SK-N-SH (cell line): Measurements from ENCODE around the gene CACNA1H. TPM values are rescaled to one million over a fixed set of nuclear protein-coding genes. Genes with fewer than 3 reads are reported as not detected.
"Not testable (repeated sequence)": the region's sequence is repeated elsewhere in the genome, so short reads cannot be mapped to it uniquely, and the experiment has no call there.

ENCODE experiments used
- CTCF ChIA-PET: fragments of 300-600, 350-600 bp; formaldehyde crosslinking; extraction: SDS; loops from one replicate; lab custom pipeline; 2021; lab: Yijun Ruan, JAX
- POLR2A ChIA-PET: fragments of 350-600 bp; sonication (Branson Sonifier 250); formaldehyde crosslinking; extraction: SDS; loops from one replicate; lab custom pipeline; 2020; ENCODE audit warnings: antibody characterized with exemption, inconsistent platforms; lab: Yijun Ruan, JAX
- DNase-seq: peaks from one replicate; pipeline ENCODE4 v3.0.0; 2012
- H2AFZ ChIP-seq: fragments of 200-600 bp; sonication (generic); 2 replicates; pipeline ENCODE4 v1.8.1; 2016; ENCODE audit warnings: antibody characterized with exemption, mild to moderate bottlenecking, low read depth
- H3F3A ChIP-seq: fragments of 200-600 bp; sonication (generic); replicated peaks from 2 replicates; pipeline ENCODE3; 2016; ENCODE audit warnings: antibody characterized with exemption, mild to moderate bottlenecking; ENCODE audit not compliant: insufficient read depth
- H3K27ac ChIP-seq, 2 experiments: fragments of 200-500 bp in 1 of 2; fragments of 200-600 bp in 1 of 2; sonication (Bioruptor generic) in 1 of 2; sonication (generic), shearing (Covaris generic) in 1 of 2; 2 replicates each; pipeline versions ENCODE4 v1.5.1 to v1.6.1; 2014 to 2016; ENCODE audit warnings: low read depth in 2 of 2, inconsistent platforms in 1 of 2, low read length in 1 of 2, mild to moderate bottlenecking in 1 of 2, mixed read lengths in 1 of 2
- H3K27me3 ChIP-seq: fragments of 200-600 bp; sonication (generic), shearing (Covaris generic); 2 replicates; pipeline ENCODE4 v1.6.1; 2016; ENCODE audit warnings: mixed run types; ENCODE audit not compliant: insufficient read depth
- H3K36me3 ChIP-seq, 2 experiments: fragments of 200-500 bp in 1 of 2; fragments of 200-600 bp in 1 of 2; sonication (Bioruptor generic) in 1 of 2; sonication (generic) in 1 of 2; replicated peaks in 1 of 2; 2 replicates each; pipeline versions ENCODE3 to v1.5.1; 2014 to 2016; ENCODE audit warnings: low read length in 1 of 2, mild to moderate bottlenecking in 1 of 2; ENCODE audit not compliant: insufficient read depth in 2 of 2, control insufficient read depth in 1 of 2
- H3K4me1 ChIP-seq, 2 experiments: fragments of 200-500 bp in 1 of 2; fragments of 200-600 bp in 1 of 2; sonication (Bioruptor generic) in 1 of 2; sonication (generic), shearing (Covaris generic) in 1 of 2; 2 replicates each; pipeline versions ENCODE4 v1.5.1 to v1.6.1; 2014 to 2016; ENCODE audit warnings: low read depth in 1 of 2, low read length in 1 of 2, mixed run types in 1 of 2; ENCODE audit not compliant: insufficient read depth in 2 of 2, control insufficient read depth in 1 of 2
- H3K4me2 ChIP-seq: fragments of 200-600 bp; sonication (generic), shearing (Covaris generic); 2 replicates; pipeline ENCODE4 v1.6.1; 2017; ENCODE audit warnings: mixed run types
- H3K4me3 ChIP-seq, 2 experiments: fragments of 200-500 bp in 1 of 2; fragments of 200-600 bp in 1 of 2; sonication (Bioruptor generic) in 1 of 2; sonication (generic), shearing (Covaris generic) in 1 of 2; 2 replicates each; pipeline versions ENCODE4 v1.5.1 to v1.8.1; 2014 to 2016; ENCODE audit warnings: low read depth in 2 of 2, inconsistent platforms in 1 of 2, low read length in 1 of 2, mild to moderate bottlenecking in 1 of 2, mixed read lengths in 1 of 2, moderate library complexity in 1 of 2
- H3K79me2 ChIP-seq: fragments of 200-600 bp; sonication (generic); 2 replicates; pipeline ENCODE4 v1.8.1; 2017; ENCODE audit warnings: mild to moderate bottlenecking; ENCODE audit not compliant: insufficient read depth
- H3K9ac ChIP-seq: fragments of 200-600 bp; sonication (generic); 2 replicates; pipeline ENCODE4 v1.6.1; 2017; ENCODE audit warnings: mixed run types
- H3K9me2 ChIP-seq: fragments of 200-600 bp; sonication (generic); 2 replicates; pipeline ENCODE4 v1.6.1; 2017; ENCODE audit warnings: mixed run types
- H3K9me3 ChIP-seq: fragments of 200-600 bp; sonication (generic); 2 replicates; pipeline ENCODE4 v1.6.1; 2017; ENCODE audit warnings: mixed run types, mild to moderate bottlenecking, moderate library complexity
- H4K20me1 ChIP-seq: fragments of 200-600 bp; sonication (generic); 2 replicates; pipeline ENCODE4 v1.6.1; 2017; ENCODE audit warnings: mild to moderate bottlenecking, mixed run types; ENCODE audit not compliant: insufficient read depth
- ELF1 ChIP-seq: IDR thresholded peaks from 2 replicates; pipeline ENCODE4 v1.4.0; 2012
- FOSL2 ChIP-seq: IDR thresholded peaks from 2 replicates; pipeline ENCODE4 v1.4.0; 2012; ENCODE audit warnings: low read depth, mild to moderate bottlenecking, moderate library complexity, borderline replicate concordance
- FOXJ3 ChIP-seq: sonication (generic); formaldehyde crosslinking; IDR thresholded peaks from 2 replicates; pipeline ENCODE4 v1.5.1; 2020; ENCODE audit warnings: mild to moderate bottlenecking, missing genetic modification reagents
- FOXM1 ChIP-seq: IDR thresholded peaks from 2 replicates; pipeline ENCODE4 v1.4.0; 2012; ENCODE audit warnings: low read depth, mild to moderate bottlenecking
- MEF2A ChIP-seq: IDR thresholded peaks from 2 replicates; pipeline ENCODE4 v1.4.0; 2012; ENCODE audit warnings: low read depth, borderline replicate concordance
- RCOR1 ChIP-seq: fragments of 150-350 bp; IDR thresholded peaks from 2 replicates; pipeline ENCODE4 v1.6.1; 2017; ENCODE audit warnings: antibody characterized with exemption, low read length
- SIN3A ChIP-seq: IDR thresholded peaks from 2 replicates; pipeline ENCODE4 v1.6.1; 2012; ENCODE audit warnings: low read depth, mild to moderate bottlenecking, low read length, moderate library complexity, borderline replicate concordance
- SMC3 ChIP-seq: IDR thresholded peaks from 2 replicates; pipeline ENCODE4 v1.6.1; 2012; ENCODE audit warnings: low read depth, low read length, improper control_type of control experiment
- TAF1 ChIP-seq: IDR thresholded peaks from 2 replicates; pipeline ENCODE4 v1.6.1; 2012; ENCODE audit warnings: low read depth, mild to moderate bottlenecking, low read length, moderate library complexity, borderline replicate concordance
- TCF12 ChIP-seq: IDR thresholded peaks from 2 replicates; pipeline ENCODE4 v1.4.0; 2012
- TEAD4 ChIP-seq: IDR thresholded peaks from 2 replicates; pipeline ENCODE4 v1.4.0; 2012; ENCODE audit warnings: mild to moderate bottlenecking, borderline replicate concordance; ENCODE audit not compliant: insufficient read depth
- YY1 ChIP-seq: IDR thresholded peaks from 2 replicates; pipeline ENCODE4 v1.4.0; 2012; ENCODE audit warnings: low read depth, mild to moderate bottlenecking
- WGBS: methylation state at CpG from one replicate; pipeline ENCODE4 v1.1.6; 2017; ENCODE audit warnings: low lambda C conversion rate; 5-methylcytosine and 5-hydroxymethylcytosine counted together
- polyA plus RNA-seq, 3 experiments: library from polyadenylated mRNA; depleted of rRNA; stranded (reverse); fragments of >200 nt; gene quantifications; 2 replicates each; pipeline ENCODE4 v1.2.3, GENCODE V29; 2012
- TF ChIP-seq, protein P1 (sequence below): IDR thresholded peaks from 2 replicates; pipeline ENCODE4 v1.4.0; 2012; ENCODE audit warnings: low read depth, borderline replicate concordance

The CACNA1H gene
- polyA plus RNA-seq, 1 of the 3 experiments (the other 2 are of a cell fraction) = not detected

DNA sequence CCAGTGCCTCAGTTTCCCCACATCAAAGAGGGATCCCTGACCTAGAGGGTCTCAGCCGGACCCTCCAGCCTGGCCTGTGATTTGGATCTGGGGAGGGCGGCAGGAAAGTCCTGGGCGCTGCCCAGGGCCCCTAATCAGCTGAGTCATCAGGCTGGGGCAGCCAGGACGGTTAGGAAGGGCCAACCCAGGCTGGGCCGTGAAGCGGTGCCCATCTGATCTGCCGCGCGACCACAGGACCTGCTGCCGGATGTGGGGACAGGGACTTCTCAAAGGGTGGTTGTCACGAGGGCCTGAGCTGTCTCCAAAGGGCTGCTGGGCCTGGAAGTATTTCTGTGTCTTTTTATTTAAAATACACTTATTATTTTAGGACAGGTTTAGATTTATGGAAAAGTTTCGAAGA lies 92.0 kb downstream of the CACNA1H start:
- no peak for DNase-seq
- H3K4me2 ChIP-seq = no peak overlapping the region
- no peaks in the 10 kb centered on the region for H3K9me2 ChIP-seq
- no peak overlapping the region for H2AFZ ChIP-seq
- no peaks in the 10 kb centered on the region for H3K9me3 ChIP-seq
- ChIA-PET POLR2A (no interaction called here), CTCF (no interaction called here)
- peaks cover 3% of the 10 kb centered on the region; the same call in 1 of the 2 replicates for H4K20me1 ChIP-seq
- 0 out of 2 replicates have a peak, but pooled peaks have one; percentile 8 for TF ChIP-seq FOSL2
- TF ChIP-seq SMC3 = no peak
- no peaks in the 10 kb centered on the region for H3K4me1 ChIP-seq
- H3K27ac ChIP-seq = no peak overlapping the region
- WGBS = 27% methylated on average over 9 of the region's 12 CpGs
- H3K27me3 ChIP-seq = peaks cover 34% of the 10 kb centered on the region; the same call in 1 of the 2 replicates
- H3K4me3 ChIP-seq = no peak overlapping the region
- H3K79me2 ChIP-seq = no peaks in the 10 kb centered on the region
- no peaks in the 10 kb centered on the region for H3K36me3 ChIP-seq
- peaks cover 11% of the 10 kb centered on the region for H3F3A ChIP-seq
- no peak overlapping the region for H3K9ac ChIP-seq

DNA sequence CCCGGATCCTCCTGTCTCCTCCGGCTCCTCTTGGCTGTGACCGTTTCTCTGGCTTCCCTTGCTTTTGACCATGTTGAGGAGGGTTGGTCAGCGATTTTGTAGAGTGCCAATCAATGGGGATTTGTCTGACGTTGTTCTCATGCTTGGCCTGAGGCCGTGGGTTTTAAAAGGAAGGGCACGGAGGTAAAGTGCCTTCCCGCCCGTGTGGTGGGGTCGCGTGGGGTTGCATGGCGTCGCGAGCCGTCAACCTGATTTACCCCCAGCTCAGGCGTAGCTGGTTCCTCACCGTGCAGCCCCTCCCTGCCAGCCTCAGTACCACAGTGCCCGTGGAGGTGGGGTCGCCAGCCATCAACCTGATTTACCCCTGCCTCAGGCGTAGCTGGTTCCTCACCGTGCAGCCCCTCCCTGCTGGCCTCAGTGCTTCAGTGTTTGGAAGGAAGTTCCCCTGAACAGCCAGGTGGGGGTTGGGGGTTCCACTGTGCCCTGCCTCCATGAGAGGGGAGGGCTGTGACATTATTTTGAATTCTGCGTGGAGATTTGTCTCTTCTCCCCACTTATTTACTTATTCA lies 92.6 kb downstream of the CACNA1H start:
- Histone ChIP-seq H3K79me2 (no peaks in the 10 kb centered on the region), H3K9ac (no peak overlapping the region), H3K9me2 (no peaks in the 10 kb centered on the region), H3K4me3 (no peak overlapping the region), H3K4me2 (no peak overlapping the region), H3K4me1 (no peaks in the 10 kb centered on the region), H3K27me3 (peaks cover 35% of the 10 kb centered on the region; the same call in 1 of the 2 replicates), H3K9me3 (no peaks in the 10 kb centered on the region), H4K20me1 (peaks cover 3% of the 10 kb centered on the region; the same call in 1 of the 2 replicates), H2AFZ (no peak overlapping the region), H3K36me3 (no peaks in the 10 kb centered on the region), H3K27ac (no peak overlapping the region), H3F3A (peaks cover 11% of the 10 kb centered on the region)
- POLR2A ChIA-PET = no interaction called here
- no peak for DNase-seq
- TF ChIP-seq ELF1 (no peak), YY1 (no peak), MEF2A (no peak), SIN3A (no peak), TAF1 (no peak), TEAD4 (no peak), FOXM1 (no peak), RCOR1 (no peak), TCF12 (no peak), FOXJ3 (CRISPR knock-in tag) (no peak)
- TF ChIP-seq, protein P1, sequence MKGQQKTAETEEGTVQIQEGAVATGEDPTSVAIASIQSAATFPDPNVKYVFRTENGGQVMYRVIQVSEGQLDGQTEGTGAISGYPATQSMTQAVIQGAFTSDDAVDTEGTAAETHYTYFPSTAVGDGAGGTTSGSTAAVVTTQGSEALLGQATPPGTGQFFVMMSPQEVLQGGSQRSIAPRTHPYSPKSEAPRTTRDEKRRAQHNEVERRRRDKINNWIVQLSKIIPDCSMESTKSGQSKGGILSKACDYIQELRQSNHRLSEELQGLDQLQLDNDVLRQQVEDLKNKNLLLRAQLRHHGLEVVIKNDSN = no peak
- CTCF ChIA-PET = interaction anchor here (1.3 kb wide), 1 partner anchor 118 kb away, joined by 4 read pairs; no protein-coding TSS in a partner anchor
- WGBS = 37% methylated on average over 22 of the region's 22 CpGs

DNA sequence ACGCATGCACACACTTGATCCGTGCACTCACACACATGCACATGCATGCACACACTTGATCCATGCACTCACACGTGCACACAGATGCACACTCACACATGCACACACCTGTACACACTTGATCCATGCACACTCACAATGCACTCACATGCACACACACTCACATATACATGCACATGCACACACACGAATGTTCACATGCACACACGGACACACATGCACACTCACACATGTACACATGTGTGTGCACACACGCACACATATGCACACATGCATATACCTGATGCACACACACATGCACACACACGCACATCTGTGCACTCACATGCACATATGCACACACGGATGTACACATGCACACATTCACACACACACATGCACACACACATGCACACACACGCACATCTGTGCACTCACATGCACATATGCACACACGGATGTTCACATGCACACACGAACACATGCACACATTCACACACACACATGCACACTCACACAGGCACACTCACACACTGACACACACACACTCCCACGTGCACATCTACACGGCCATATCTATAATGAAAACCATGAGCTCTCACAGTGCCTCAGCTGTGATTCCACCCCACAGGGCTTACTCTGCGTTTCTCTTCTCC lies 95.1 kb downstream of the CACNA1H start:
- 32% methylated on average over 11 of the region's 14 CpGs for WGBS
- H3K79me2 ChIP-seq, DNase-seq, H3K4me1 ChIP-seq, H3K27ac ChIP-seq, CTCF ChIA-PET, POLR2A ChIA-PET, H4K20me1 ChIP-seq, H3K9me3 ChIP-seq, H3K9me2 ChIP-seq, H3K9ac ChIP-seq, H3K4me3 ChIP-seq, H3K36me3 ChIP-seq, H2AFZ ChIP-seq, H3K4me2 ChIP-seq: not testable (repeated sequence)
- H3F3A ChIP-seq = peaks cover 11% of the 10 kb centered on the region
- H3K27me3 ChIP-seq = peaks cover 40% of the 10 kb centered on the region; the same call in 1 of the 2 replicates

DNA sequence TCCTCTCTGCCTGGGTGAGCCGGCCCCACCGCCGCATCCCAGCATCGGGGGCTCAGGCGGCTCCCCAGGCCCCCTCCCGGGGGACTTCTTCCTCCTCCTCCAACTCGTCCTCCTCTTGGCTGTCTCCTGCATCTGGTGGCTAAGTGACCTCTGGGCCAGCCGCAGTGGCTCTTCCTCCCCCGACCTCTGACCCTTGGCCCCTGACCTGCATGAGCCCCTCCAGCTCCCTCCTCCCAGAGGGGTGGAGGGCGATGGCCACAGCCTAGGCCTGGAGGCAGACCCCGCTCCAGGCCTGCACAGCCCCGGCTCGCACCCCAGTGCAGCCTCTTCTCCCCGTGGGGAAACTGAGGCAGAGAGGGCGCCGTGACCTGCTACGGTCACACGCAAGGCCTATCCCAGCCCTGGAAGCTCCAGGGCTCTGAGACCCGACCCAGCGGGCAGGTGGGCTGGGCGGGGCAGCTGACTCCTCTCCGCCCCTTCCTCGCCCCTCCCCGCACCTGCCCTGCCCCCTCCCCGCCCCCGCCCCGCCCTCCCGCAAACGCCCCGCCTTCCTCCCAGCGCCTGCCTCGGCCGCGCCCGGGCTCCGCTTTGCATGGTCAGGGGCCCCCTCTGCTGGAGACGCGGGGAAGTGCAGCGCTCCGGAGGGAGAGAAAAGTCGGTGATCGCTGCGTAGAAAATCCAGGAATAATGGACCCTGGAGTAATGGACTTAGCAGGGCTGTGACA lies 96.3 kb downstream of the CACNA1H start:
- H4K20me1 ChIP-seq, H2AFZ ChIP-seq, H3K9ac ChIP-seq, H3K9me2 ChIP-seq, DNase-seq, POLR2A ChIA-PET, H3K27ac ChIP-seq, H3K4me3 ChIP-seq, H3K4me1 ChIP-seq, H3K36me3 ChIP-seq, H3K4me2 ChIP-seq, H3K79me2 ChIP-seq, H3K9me3 ChIP-seq, CTCF ChIA-PET: not testable (repeated sequence)
- H3F3A ChIP-seq = peaks cover 11% of the 10 kb centered on the region
- H3K27me3 ChIP-seq = peaks cover 40% of the 10 kb centered on the region; the same call in 1 of the 2 replicates
- no CpG with 5 or more reads among the region's 43 CpGs for WGBS
